IPS-18c (cell line): ENCODE measurements around the gene WDR11.

Source experiments
- H3K4me3 ChIP-seq: 2 replicates; pipeline ENCODE4 v1.7.0; 2013; ENCODE audit warnings: low read depth, mild to moderate bottlenecking, low read length, moderate library complexity; ENCODE audit not compliant: insufficient read depth
- H3K9me3 ChIP-seq: one replicate; pipeline ENCODE4 v1.6.1; 2013; ENCODE audit warnings: mild to moderate bottlenecking, low read length, moderate library complexity; ENCODE audit not compliant: control insufficient read depth, insufficient read depth

Gene WDR11

GRCh38 chr10:120850911-120851865, at the start of gene WDR11:
Gene WDR11 (plus strand): TSS chr10:120851362. CDS start chr10:120851421, 59 bp downstream.
- H3K4me3 ChIP-seq, result peak within 1 kb of the TSS; percentile 98

GRCh38 chr10:120802935-120803334, 48.2 kb upstream of the WDR11 start:
- H3K4me3 ChIP-seq, result no peak overlapping the region
- H3K9me3 ChIP-seq, result peaks cover under 1% of the 10 kb centered on the region

More at GRCh38 chr10:120850911-120851865, at the start of gene WDR11:
- H3K9me3 ChIP-seq, result no peaks in the 10 kb centered on the region

GRCh38 chr10:120803972-120804371, 47.2 kb upstream of the WDR11 start:
- Histone ChIP-seq H3K9me3 (no peaks in the 10 kb centered on the region), H3K4me3 (no peak overlapping the region)

- Histone ChIP-seq H3K9me3 (no peaks in the 10 kb centered on the region), H3K4me3 (no peak overlapping the region)
These were observed 45.9 kb upstream of the WDR11 start for GRCh38 chr10:120805014-120805812.

GRCh38 chr10:120806081-120806480, 45.1 kb upstream of the WDR11 start:
- no peaks in the 10 kb centered on the region for H3K9me3 ChIP-seq
- no peak overlapping the region for H3K4me3 ChIP-seq

- Histone ChIP-seq H3K4me3 (no peak overlapping the region), H3K9me3 (no peaks in the 10 kb centered on the region)
These were observed 40.9 kb upstream of the WDR11 start for GRCh38 chr10:120810298-120810697.

- no peaks in the 10 kb centered on the region for H3K9me3 ChIP-seq
- no peak overlapping the region for H3K4me3 ChIP-seq
These were observed 38.1 kb upstream of the WDR11 start for GRCh38 chr10:120813085-120813484.

GRCh38 chr10:120818301-120818700, 32.9 kb upstream of the WDR11 start:
- H3K4me3 ChIP-seq, result no peak overlapping the region
- no peaks in the 10 kb centered on the region for H3K9me3 ChIP-seq

- Histone ChIP-seq H3K4me3 (no peak overlapping the region), H3K9me3 (no peaks in the 10 kb centered on the region)
These were observed 31.8 kb upstream of the WDR11 start for GRCh38 chr10:120819366-120819765.

- Histone ChIP-seq H3K9me3 (no peaks in the 10 kb centered on the region), H3K4me3 (no peak overlapping the region)
These were observed 27.9 kb upstream of the WDR11 start for GRCh38 chr10:120823266-120823665.

- no peak overlapping the region for H3K4me3 ChIP-seq
- no peaks in the 10 kb centered on the region for H3K9me3 ChIP-seq
These were observed 26.3 kb upstream of the WDR11 start for GRCh38 chr10:120824881-120825309.

- no peaks in the 10 kb centered on the region for H3K9me3 ChIP-seq
These were observed 25.0 kb upstream of the WDR11 start for GRCh38 chr10:120825878-120826769.

GRCh38 chr10:120827251-120827875, 23.8 kb upstream of the WDR11 start:
- Histone ChIP-seq H3K4me3 (no peak overlapping the region), H3K9me3 (no peaks in the 10 kb centered on the region)

More at GRCh38 chr10:120825878-120826769, 25.0 kb upstream of the WDR11 start:
- no peak overlapping the region for H3K4me3 ChIP-seq

GRCh38 chr10:120828763-120829319, 22.3 kb upstream of the WDR11 start:
- Histone ChIP-seq H3K9me3 (no peaks in the 10 kb centered on the region), H3K4me3 (no peak overlapping the region)

- H3K4me3 ChIP-seq, result no peak overlapping the region
- H3K9me3 ChIP-seq, result no peaks in the 10 kb centered on the region
These were observed 19.1 kb upstream of the WDR11 start for GRCh38 chr10:120832106-120832505.

GRCh38 chr10:120833222-120833928, 17.8 kb upstream of the WDR11 start:
- no peaks in the 10 kb centered on the region for H3K9me3 ChIP-seq
- no peak overlapping the region for H3K4me3 ChIP-seq
